LHCN-M2 (cell line): ENCODE data around the gene DCHS2. TPM values are rescaled to one million over a fixed set of nuclear protein-coding genes. Genes with fewer than 3 reads are reported as not detected.
"Not testable (repeated sequence)": the region's sequence is repeated elsewhere in the genome, so short reads cannot be mapped to it uniquely, and the experiment has no call there.

Source experiments
- DNase-seq: peaks from one replicate; pipeline ENCODE4 v3.0.0-alpha.2; 2012; ENCODE audit warnings: low read depth
- total RNA-seq: library from RNA; depleted of rRNA; stranded (reverse); fragments of >200 nt; gene quantifications from 2 replicates; pipeline ENCODE4 v1.2.3, GENCODE V29; 2014; rRNA removed

Gene DCHS2
- total RNA-seq, 1 experiment from 2014 or later = not detected

DNA sequence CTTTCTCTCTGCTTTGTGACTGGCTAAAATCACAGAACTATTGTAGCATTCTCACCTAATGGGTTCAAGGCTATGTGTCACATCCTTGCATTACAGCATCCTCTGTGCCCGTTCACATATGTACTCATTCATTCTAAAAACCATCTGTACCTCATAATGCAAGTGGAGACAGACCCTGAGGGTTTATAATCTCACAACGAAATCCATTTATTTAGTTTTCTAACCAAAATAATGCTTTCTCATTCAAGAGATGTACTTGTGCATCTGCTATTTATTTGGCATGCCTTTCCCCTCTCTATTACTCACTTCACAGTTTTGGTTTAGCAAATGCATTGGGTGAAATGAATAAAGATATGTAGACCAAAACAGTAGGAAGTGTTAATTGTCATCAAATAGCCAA lies 261.5 kb downstream of the DCHS2 start:
- no peak for DNase-seq

DNA sequence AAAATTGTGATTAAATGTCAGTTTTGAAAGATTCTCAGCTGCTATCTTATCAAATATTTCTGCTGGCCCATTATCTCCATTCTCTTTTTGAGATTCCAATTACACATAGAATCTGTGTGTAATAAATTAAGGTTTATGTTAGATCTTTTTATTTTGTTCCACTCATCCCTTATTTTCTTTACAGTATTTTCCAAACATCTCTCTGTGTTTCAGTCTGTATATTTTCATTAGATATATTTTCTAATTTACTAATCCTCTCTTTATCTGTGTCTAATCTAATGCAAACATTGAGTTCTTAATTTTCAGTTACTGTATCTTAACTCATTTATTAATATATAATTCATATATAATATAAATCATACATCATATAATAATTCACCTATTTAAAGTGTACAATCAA lies 268.7 kb downstream of the DCHS2 start:
- DNase-seq = no peak

DNA sequence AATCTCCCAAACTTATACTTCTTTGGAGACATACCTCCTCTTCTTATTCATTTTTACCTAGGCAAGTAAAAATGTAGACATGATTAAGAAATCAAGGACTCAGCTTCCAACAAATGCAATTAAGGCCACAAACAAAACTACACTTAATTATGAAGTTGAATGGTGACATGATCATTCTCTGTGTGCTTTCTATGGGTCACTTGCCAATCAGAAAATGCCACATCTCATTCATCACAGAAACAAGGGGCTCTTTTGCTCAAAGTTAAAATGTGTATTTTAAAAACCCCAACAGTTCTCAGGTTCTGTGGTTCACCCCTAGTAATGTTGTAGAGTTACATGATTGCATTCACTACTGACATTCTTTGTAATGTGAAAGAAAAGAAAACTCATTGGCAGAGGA lies 273.5 kb downstream of the DCHS2 start:
- no peak for DNase-seq

DNA sequence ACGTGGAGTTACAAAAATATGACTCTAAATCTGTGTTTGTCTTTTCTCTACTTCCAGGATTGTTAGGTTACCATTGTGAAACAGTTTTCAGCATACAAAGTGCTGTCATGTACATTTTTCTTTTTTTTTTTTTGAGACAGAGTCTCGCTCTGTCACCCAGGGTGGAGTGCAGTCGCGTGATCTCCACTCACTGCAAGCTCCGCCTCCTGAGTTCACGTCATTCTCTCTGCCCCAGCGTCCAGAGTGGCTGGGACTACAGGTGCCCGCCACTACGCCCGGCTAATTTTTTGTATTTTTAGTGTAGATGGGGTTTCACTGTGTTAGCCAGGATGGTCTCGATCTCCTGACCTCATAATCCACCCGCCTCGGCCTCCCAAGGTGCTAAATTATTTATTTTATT lies 274.2 kb downstream of the DCHS2 start:
- not testable (repeated sequence) for DNase-seq

DNA sequence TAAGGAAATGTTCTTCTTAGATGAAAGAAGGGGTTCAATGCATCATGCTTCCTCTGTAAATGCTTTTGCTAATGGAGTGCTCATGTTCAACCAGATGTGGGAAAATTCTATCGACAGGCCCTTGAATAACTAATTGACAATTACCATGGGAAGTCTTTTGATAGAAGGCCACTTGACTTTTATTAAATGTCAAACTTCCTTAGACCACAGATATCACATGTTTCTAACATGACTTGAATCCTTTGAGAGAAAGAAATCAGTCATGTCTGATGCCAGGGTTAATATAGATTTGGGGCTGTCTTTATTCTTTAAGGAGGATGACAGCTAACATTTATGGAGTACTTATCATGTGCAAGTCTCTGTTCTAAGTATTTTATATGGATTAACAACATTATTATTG lies 280.1 kb downstream of the DCHS2 start:
- DNase-seq = no peak

DNA sequence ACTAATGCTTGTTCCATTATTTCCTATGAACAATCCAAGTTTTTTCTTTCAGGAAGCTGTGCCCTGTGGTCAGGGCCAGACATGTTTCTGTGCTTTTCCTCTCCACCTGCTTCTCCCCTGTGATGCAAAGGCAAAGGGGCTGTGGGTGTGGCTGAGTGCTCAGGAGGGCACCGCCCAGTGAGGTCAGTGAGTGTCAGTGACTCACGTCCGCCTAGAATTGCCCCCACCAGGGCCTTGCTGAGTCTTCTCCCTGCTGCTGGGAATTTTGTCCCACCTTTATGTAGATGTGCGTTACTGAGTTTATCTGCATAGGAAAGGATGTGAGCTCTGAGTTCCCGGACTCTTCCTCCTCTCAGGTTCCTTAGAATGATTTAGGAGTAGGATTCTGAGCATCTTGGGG lies 283.2 kb downstream of the DCHS2 start:
- DNase-seq = peak; percentile 48

DNA sequence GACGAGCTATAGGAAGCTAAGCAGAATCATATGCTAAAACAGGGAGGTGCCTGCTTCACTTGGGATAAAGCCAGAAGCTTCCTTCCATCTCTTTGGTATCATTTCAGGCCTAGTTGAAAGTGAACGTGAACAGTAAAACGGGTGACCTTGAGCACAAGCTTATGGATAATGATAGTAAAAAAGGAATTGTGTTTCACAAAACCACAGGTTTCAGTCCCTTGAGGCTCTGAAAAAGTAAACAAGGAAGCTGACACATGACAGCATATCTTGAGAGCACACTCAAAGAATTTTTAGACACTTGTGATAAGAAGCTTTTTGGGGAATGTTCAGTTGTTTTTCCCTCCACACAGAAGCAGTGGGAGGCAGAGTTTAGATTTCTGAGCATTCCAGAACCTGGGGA lies 286.1 kb downstream of the DCHS2 start:
- DNase-seq = peak; percentile 49

DNA sequence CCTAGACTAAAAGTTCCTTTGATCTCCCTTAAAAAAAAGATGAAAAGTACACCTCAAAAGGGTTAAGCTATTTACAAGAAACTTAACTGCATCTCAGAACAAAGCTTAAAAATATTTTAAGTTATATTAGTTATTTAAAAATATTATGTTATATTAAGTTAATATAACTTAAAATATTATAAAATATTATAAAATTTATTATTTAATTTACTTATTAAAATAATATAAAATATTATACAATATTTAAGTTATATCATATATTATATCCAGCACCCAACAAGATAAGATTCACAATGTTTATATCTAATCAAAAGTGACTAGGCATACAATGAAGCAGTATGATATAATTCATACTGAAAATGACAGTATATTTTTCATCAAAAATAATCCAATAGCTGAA lies 296.9 kb downstream of the DCHS2 start:
- no peak for DNase-seq

DNA sequence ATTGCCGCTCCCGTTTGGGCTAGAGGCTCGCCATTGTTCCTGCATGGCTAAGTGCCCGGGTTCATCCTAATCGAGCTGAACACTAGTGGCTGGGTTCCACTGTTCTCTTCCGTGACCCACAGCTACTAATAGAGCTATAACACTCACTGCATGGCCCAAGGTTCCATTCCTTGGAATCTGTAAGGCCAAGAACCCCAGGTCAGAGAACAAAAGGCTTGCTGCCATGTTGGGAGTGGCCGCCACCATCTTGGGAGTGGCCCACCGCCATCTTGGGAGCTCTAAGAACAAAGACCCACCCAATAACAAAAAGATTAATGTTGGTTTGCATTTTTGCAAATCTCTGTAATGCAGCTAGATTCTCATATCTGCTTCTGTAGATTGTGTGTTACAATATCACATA lies 299.0 kb downstream of the DCHS2 start:
- DNase-seq = no peak

DNA sequence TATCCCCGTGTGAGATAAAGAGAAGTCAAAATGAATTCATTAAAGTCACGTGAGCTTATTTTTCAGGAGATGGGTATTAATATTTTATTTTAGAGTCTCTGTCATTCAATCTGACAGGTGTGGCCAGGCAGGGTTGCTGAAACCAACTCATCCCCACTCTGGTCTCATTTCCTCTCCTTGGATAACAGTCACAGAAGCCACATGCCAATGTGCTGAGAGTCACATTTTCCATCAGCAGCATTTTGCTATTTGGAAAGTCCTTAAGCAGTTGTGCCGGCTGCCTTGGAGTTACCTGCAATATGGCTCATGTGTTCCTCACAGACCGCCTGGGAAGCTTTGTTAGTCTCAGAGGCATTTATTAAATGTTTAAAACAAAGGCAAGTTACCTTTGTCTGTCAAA lies 302.3 kb downstream of the DCHS2 start:
- DNase-seq = peak; percentile 72

DNA sequence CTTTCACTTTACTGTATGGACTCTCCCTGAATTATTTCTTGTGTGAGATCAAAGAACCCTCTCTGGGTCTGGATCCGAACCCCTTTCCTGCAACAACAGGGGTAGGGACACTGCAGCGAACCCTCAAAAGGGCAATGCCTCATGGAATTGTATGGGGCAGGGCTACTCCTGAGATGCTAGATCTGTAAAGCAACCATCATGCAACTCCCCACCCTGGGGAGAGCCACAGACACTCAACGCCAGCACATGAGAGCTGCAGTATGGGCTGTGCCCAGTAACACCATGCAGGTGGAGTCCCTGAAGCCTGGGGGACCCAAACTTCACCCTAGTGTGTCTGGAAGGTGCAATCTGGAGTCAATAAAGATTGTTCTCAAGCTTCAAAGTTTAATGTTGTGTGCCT lies 304.7 kb downstream of the DCHS2 start:
- DNase-seq = no peak

DNA sequence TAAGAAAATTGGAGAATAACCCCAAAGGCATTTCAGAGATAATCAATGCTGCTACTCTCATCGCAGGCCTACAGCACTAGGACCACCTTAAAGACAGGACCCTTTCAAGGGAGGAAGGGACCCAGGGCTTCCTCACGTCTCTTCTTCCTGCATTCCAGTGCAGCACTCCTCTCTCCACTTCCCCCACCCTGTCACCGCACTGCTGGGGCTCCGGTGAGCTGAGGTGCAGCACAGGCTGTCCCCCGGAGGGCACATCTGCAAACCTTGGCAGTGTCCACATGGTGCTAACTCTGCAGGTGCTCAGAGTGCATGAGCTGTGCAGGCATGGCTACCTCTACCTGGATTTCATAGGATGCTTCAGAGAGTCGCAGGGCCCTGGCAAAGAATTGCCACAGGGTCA lies 305.6 kb downstream of the DCHS2 start:
- DNase-seq = no peak

DNA sequence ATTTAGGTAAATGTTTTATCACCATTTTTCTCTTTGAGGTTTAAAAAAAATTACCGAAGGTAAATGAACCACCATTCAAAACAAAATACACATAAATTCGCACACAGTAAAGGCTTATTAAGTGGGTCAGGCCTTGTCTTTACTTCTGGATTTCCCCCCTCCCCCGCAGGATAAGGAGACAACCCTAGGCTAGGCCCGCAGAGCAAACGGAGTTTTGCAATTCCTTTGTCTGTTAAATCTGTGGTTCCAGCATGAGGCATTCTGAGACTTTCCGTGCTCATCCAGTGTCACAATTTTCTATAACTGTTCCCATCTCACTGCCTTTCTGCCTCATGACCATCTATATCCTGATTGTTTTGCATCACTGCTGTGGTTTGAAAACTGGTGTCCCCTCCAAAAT lies 307.4 kb downstream of the DCHS2 start:
- DNase-seq = no peak

DNA sequence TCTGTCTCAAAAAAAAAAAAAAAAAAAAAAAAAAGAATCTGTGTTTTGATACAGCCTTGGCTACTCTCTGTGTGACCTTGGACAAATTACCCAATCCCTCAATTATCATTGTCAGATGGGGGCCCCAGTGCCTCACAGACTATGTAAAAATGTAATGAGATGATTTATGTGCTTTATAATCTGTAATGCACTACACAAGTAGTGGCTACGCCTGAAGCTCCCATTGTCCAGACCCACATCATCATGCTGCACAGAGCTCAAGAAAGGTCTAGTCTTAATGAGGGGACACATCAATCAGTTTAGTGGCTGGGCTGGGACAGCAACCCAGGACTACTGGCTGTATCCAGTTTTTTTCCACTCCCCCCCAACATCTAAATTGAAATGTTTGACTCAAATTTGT lies 308.3 kb downstream of the DCHS2 start:
- no peak for DNase-seq

Other genes starting within 250 kb of the DCHS2 start
- gene PLRG1, start 58.6 kb upstream of the DCHS2 start, total RNA-seq = 51.7 and 63.0 TPM in 2 replicates
- not detected in 2 replicates for gene FGB, start 71.2 kb upstream of the DCHS2 start, total RNA-seq
- gene FGA, start 98.9 kb upstream of the DCHS2 start, total RNA-seq = not detected in 2 replicates
- not detected in 2 replicates for gene FGG, start 120.9 kb upstream of the DCHS2 start, total RNA-seq